Muscle of leg (tissue), 11 donors: ENCODE measurements around the gene EYS. TPM values are rescaled to one million over a fixed set of nuclear protein-coding genes. Genes with fewer than 3 reads are reported as not detected.
"Not testable (repeated sequence)": the region's sequence is repeated elsewhere in the genome, so short reads cannot be mapped to it uniquely, and the experiment has no call there.

ENCODE experiments used
- DNase-seq: peaks from one replicate; pipeline ENCODE4 v3.0.0; 2013
- H3K27ac ChIP-seq: one replicate; pipeline ENCODE4 v1.5.1; 2013; ENCODE audit warnings: mild to moderate bottlenecking, low read length, control low read depth
- H3K27me3 ChIP-seq: one replicate; pipeline ENCODE4 v1.6.1; 2013; ENCODE audit warnings: low read length; ENCODE audit not compliant: control insufficient read depth, insufficient read depth
- H3K36me3 ChIP-seq: one replicate; pipeline ENCODE4 v1.6.1; 2013; ENCODE audit warnings: low read length; ENCODE audit not compliant: control insufficient read depth, insufficient read depth
- H3K4me1 ChIP-seq: one replicate; pipeline ENCODE4 v1.6.1; 2013; ENCODE audit warnings: low read length; ENCODE audit not compliant: control insufficient read depth, insufficient read depth
- H3K4me3 ChIP-seq: one replicate; pipeline ENCODE4 v1.5.1; 2013; ENCODE audit warnings: low read length, control low read depth
- H3K9me3 ChIP-seq: replicated peaks from 2 replicates; pipeline ENCODE4 v1.6.1; 2013; ENCODE audit warnings: low read depth, low read length; ENCODE audit not compliant: control insufficient read depth
- WGBS: methylation state at CpG from one replicate; pipeline ENCODE4 v1.1.5; 2013; ENCODE audit warnings: missing lambda C conversion rate; ENCODE audit not compliant: insufficient coverage; 5-methylcytosine and 5-hydroxymethylcytosine counted together
- polyA plus RNA-seq, 8 donors: library from polyadenylated mRNA; unstranded; fragments of 120-200 nt; gene quantifications; one replicate each; pipeline versions ENCODE4 v1.2.1 to v1.2.3, GENCODE V29; 2013; ENCODE audit warnings: inconsistent platforms in 1 of 8, low replicate concordance in 1 of 8; ENCODE audit not compliant: insufficient read length in 8 of 8, insufficient read depth in 1 of 8
- total RNA-seq: library from RNA; stranded (reverse); fragments of 120-200 nt; gene quantifications from one replicate; pipeline ENCODE4 v1.2.4, GENCODE V29; 2013

The EYS gene
- total and polyA plus RNA-seq, 9 donors, result 0.24 to 1.1 (median 0.66) TPM

GRCh38 chr6:63864671-63865318 is 1842.2 kb downstream of the EYS start:
- Histone ChIP-seq H3K9me3 (no peaks in the 10 kb centered on the region), H3K4me1 (no peaks in the 10 kb centered on the region), H3K27ac (no peak overlapping the region), H3K36me3 (no peaks in the 10 kb centered on the region), H3K27me3 (no peaks in the 10 kb centered on the region), H3K4me3 (no peak overlapping the region)
- WGBS, result 100% methylated on average over 1 of the region's 4 CpGs
- no peak for DNase-seq

GRCh38 chr6:63864061-63864460 is 1843.0 kb downstream of the EYS start:
- Histone ChIP-seq H3K4me1 (no peaks in the 10 kb centered on the region), H3K9me3 (no peaks in the 10 kb centered on the region), H3K27me3 (no peaks in the 10 kb centered on the region), H3K27ac (no peak overlapping the region), H3K4me3 (no peak overlapping the region), H3K36me3 (no peaks in the 10 kb centered on the region)
- no peak for DNase-seq
- 100% methylated on average over 1 of the region's 1 CpG for WGBS

- WGBS, result no CpG with 5 or more reads among the region's 3 CpGs
Observed at GRCh38 chr6:63862486-63863198, 1844.4 kb downstream of the EYS start.

GRCh38 chr6:63859528-63859927 is 1847.5 kb downstream of the EYS start:
- Histone ChIP-seq H3K27ac (no peak overlapping the region), H3K4me1 (no peaks in the 10 kb centered on the region), H3K9me3 (no peaks in the 10 kb centered on the region), H3K36me3 (no peaks in the 10 kb centered on the region), H3K27me3 (no peaks in the 10 kb centered on the region), H3K4me3 (no peak overlapping the region)
- DNase-seq, result peak; percentile 63
- WGBS, result no CpG with 5 or more reads among the region's 4 CpGs

More at GRCh38 chr6:63862486-63863198, 1844.4 kb downstream of the EYS start:
- Histone ChIP-seq H3K27me3 (no peaks in the 10 kb centered on the region), H3K27ac (no peak overlapping the region), H3K9me3 (no peaks in the 10 kb centered on the region), H3K36me3 (no peaks in the 10 kb centered on the region), H3K4me1 (no peaks in the 10 kb centered on the region), H3K4me3 (no peak overlapping the region)
- no peak for DNase-seq

- no peaks in the 10 kb centered on the region for H3K4me1 ChIP-seq
- H3K4me3 ChIP-seq, result no peak overlapping the region
- WGBS, result 50% methylated on average over 1 of the region's 2 CpGs
- no peak for DNase-seq
- H3K27ac ChIP-seq, result no peak overlapping the region
- no peaks in the 10 kb centered on the region for H3K27me3 ChIP-seq
- H3K36me3 ChIP-seq, result no peaks in the 10 kb centered on the region
- H3K9me3 ChIP-seq, result no peaks in the 10 kb centered on the region
Observed at GRCh38 chr6:63858691-63859090, 1848.3 kb downstream of the EYS start.

- H3K4me1 ChIP-seq, result no peaks in the 10 kb centered on the region
- no peak overlapping the region for H3K4me3 ChIP-seq
- no peak for DNase-seq
- no peak overlapping the region for H3K27ac ChIP-seq
- H3K36me3 ChIP-seq, result no peaks in the 10 kb centered on the region
- no peaks in the 10 kb centered on the region for H3K9me3 ChIP-seq
- WGBS, result 50% methylated on average over 1 of the region's 1 CpG
- no peaks in the 10 kb centered on the region for H3K27me3 ChIP-seq
Observed at GRCh38 chr6:63856271-63856670, 1850.8 kb downstream of the EYS start.

- no CpG with 5 or more reads among the region's 2 CpGs for WGBS
- Histone ChIP-seq H3K4me1 (no peaks in the 10 kb centered on the region), H3K9me3 (peaks cover 2% of the 10 kb centered on the region), H3K27me3 (no peaks in the 10 kb centered on the region), H3K36me3 (no peaks in the 10 kb centered on the region), H3K4me3 (no peak overlapping the region), H3K27ac (no peak overlapping the region)
- no peak for DNase-seq
Observed at GRCh38 chr6:63844287-63844686, 1862.7 kb downstream of the EYS start.

GRCh38 chr6:63839485-63839884 is 1867.5 kb downstream of the EYS start:
- Histone ChIP-seq H3K36me3 (no peaks in the 10 kb centered on the region), H3K9me3 (no peaks in the 10 kb centered on the region), H3K27ac (no peak overlapping the region), H3K4me1 (no peaks in the 10 kb centered on the region), H3K27me3 (no peaks in the 10 kb centered on the region), H3K4me3 (no peak overlapping the region)
- WGBS, result no CpG with 5 or more reads among the region's 2 CpGs
- DNase-seq, result no peak

- H3K36me3 ChIP-seq, H3K4me3 ChIP-seq, H3K4me1 ChIP-seq, H3K27me3 ChIP-seq, DNase-seq, H3K27ac ChIP-seq: not testable (repeated sequence)
- peaks cover 13% of the 10 kb centered on the region for H3K9me3 ChIP-seq
- no CpG with 5 or more reads among the region's 1 CpG for WGBS
Observed at GRCh38 chr6:63828678-63829077, 1878.3 kb downstream of the EYS start.

- H3K27me3 ChIP-seq, result no peaks in the 10 kb centered on the region
- H3K9me3 ChIP-seq, result peaks cover 13% of the 10 kb centered on the region
- DNase-seq, result no peak
- 80% methylated on average over 5 of the region's 6 CpGs for WGBS
- no peak overlapping the region for H3K27ac ChIP-seq
- no peaks in the 10 kb centered on the region for H3K36me3 ChIP-seq
- H3K4me3 ChIP-seq, result no peak overlapping the region
- no peaks in the 10 kb centered on the region for H3K4me1 ChIP-seq
Observed at GRCh38 chr6:63824722-63825121, 1882.3 kb downstream of the EYS start.
